Skeletal muscle satellite cell (primary cell): Measurements from ENCODE around the gene FBXW9. TPM values are rescaled to one million over a fixed set of nuclear protein-coding genes. Genes with fewer than 3 reads are reported as not detected.
"Not testable (repeated sequence)": the region's sequence is repeated elsewhere in the genome, so short reads cannot be mapped to it uniquely, and the experiment has no call there.

ENCODE experiments used
- H3K27me3 ChIP-seq: 2 replicates; pipeline ENCODE4 v1.7.0; 2013; ENCODE audit warnings: low read length; ENCODE audit not compliant: control insufficient read depth, insufficient read depth
- H3K36me3 ChIP-seq: 2 replicates; pipeline ENCODE4 v1.7.0; 2013; ENCODE audit warnings: mild to moderate bottlenecking, control low read depth, low read length; ENCODE audit not compliant: insufficient read depth
- H3K4me1 ChIP-seq: 2 replicates; pipeline ENCODE4 v1.7.0; 2013; ENCODE audit warnings: low read length; ENCODE audit not compliant: control insufficient read depth, insufficient read depth
- H3K4me2 ChIP-seq: 2 replicates; pipeline ENCODE4 v1.7.0; 2013; ENCODE audit warnings: mild to moderate bottlenecking, low read length
- H3K4me3 ChIP-seq: 2 replicates; pipeline ENCODE4 v1.7.0; 2013; ENCODE audit warnings: low read length
- H3K9ac ChIP-seq: 2 replicates; pipeline ENCODE4 v1.7.0; 2013; ENCODE audit warnings: mild to moderate bottlenecking, low read depth, low read length, moderate library complexity
- H3K9me3 ChIP-seq: replicated peaks from 2 replicates; pipeline ENCODE4 v1.7.0; 2013; ENCODE audit warnings: mild to moderate bottlenecking, control low read depth, low read length
- total RNA-seq: library from RNA; depleted of rRNA; stranded (reverse); fragments of >200 nt; gene quantifications from 2 replicates; pipeline ENCODE4 v1.2.3, GENCODE V29; 2012; rRNA removed

The FBXW9 gene
- 16.4 and 17.2 TPM in 2 replicates for total RNA-seq

DNA sequence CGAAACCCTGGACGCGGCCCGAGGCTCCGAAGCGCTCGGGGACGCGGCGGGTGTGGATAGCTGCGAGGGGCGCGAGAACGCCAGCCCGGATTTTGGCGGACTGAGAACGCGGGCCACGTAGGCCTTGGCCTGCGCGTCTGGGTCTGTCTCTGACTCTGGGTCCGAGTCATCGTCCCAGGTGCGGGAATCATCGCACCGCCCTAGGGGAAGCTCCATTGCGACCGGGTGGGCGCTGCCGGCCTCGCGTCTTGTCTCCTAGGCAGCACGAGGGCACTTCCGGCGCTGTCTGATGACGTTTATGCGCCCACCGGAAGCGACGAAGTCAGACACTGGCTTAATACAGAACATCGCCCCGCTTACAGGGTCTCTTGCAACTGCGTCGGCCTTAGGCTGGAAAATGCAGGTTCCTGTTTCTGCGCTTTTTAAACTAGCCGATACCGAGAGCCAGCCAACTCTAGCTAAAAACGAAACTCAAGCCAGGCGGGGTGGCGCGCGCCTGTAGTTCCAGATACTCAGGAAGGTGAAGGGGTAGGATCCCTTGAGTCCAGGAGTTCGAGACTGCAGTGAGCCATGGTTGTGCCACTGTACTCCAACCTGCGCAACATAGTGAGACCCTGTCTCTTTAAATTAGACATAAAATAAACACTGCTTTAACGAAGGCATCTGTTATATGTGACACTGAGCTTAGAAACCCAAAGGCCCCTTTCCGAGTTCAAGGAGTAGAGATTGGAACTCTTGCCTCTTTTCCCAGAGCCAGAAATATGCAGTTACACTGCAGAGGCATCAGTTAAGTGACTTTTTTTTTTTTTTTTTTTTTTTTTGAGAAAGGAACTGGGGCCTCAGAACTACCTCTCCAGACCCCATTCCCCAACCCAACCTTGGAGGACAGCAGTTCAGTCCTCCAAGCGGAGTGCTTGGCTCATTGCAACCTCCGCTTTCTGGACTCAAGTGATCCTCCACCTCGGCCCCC, at the start of gene FBXW9:
Gene FBXW9 (minus strand): TSS at position 266 of the 970 bp plus-strand sequence. CDS start 50 bp downstream, at position 216.
- Histone ChIP-seq H3K4me3 (peak within 1 kb of the TSS; percentile 86), H3K4me2 (peak within 1 kb of the TSS; percentile 90), H3K9ac (peak within 1 kb of the TSS; percentile 82), H3K4me1 (peaks cover 14% of the 10 kb centered on the region), H3K36me3 (peaks cover 33% of the 10 kb centered on the region), H3K9me3 (no peaks in the 10 kb centered on the region), H3K27me3 (no peaks in the 10 kb centered on the region)

DNA sequence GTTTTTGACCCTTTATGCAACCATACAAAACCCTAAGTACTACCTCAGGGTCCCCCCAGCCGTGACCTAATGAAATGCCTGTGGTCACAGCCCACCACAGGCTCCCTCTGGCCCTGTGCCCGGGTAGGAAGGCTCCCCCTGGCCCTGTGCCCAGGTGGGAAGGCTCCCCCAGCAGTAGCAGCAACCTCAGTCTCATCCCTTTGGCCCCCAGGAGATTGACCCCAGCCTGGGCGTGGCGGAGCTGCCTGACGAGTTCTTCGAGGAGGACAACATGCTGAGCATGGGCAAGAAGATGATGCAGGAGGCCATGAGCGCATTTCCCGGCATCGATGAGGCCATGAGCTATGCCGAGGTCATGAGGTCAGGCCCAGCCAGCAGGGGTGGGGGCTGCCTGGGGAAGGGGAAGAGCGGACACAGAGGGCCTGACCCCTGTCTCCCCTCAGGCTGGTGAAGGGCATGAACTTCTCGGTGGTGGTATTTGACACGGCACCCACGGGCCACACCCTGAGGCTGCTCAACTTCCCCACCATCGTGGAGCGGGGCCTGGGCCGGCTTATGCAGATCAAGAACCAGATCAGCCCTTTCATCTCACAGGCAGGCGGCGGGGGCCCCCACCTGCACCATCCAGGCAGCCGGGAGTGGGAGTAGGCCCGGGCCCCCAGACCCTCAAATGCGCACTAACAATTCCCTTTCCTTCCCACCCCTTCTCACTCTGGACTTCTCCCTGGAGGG, 48.9 kb upstream of the FBXW9 start:
- Histone ChIP-seq H3K36me3 (peaks cover 34% of the 10 kb centered on the region), H3K4me2 (no peak overlapping the region), H3K9ac (no peak overlapping the region), H3K27me3 (no peaks in the 10 kb centered on the region), H3K4me1 (peaks cover 13% of the 10 kb centered on the region), H3K9me3 (no peaks in the 10 kb centered on the region), H3K4me3 (no peak overlapping the region)

DNA sequence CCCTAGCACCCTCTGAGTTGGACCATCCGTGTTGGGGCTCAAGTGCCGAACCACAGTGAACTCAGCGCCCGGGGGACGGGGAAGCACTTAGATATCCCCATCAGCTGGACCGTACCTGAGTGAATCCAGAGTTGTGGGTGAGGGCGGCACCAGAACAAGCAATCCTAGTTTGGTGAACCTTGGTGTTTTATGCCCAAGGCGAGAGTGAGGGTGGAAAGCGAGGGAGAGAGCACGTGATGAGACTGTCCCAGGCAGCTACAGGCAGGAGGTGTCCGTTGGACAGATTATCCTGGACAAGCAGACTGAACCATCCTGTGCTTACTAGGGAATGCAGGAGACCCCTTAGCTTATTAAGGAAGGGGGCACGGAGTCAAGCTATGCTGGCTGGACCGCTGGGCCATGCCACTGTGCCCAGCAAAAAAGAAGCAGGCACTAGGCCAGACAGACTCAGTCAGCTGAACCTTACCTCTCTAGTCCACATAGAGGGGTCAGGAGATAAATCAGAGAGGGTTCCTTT, 41.5 kb upstream of the FBXW9 start:
- H3K9ac ChIP-seq = peak overlapping the region; percentile 88
- peaks cover 15% of the 10 kb centered on the region for H3K4me1 ChIP-seq
- peak overlapping the region; percentile 86 for H3K4me3 ChIP-seq
- H3K27me3 ChIP-seq = no peaks in the 10 kb centered on the region
- H3K4me2 ChIP-seq = peak overlapping the region; percentile 99
- H3K9me3 ChIP-seq = no peaks in the 10 kb centered on the region
- H3K36me3 ChIP-seq = peaks cover 18% of the 10 kb centered on the region

DNA sequence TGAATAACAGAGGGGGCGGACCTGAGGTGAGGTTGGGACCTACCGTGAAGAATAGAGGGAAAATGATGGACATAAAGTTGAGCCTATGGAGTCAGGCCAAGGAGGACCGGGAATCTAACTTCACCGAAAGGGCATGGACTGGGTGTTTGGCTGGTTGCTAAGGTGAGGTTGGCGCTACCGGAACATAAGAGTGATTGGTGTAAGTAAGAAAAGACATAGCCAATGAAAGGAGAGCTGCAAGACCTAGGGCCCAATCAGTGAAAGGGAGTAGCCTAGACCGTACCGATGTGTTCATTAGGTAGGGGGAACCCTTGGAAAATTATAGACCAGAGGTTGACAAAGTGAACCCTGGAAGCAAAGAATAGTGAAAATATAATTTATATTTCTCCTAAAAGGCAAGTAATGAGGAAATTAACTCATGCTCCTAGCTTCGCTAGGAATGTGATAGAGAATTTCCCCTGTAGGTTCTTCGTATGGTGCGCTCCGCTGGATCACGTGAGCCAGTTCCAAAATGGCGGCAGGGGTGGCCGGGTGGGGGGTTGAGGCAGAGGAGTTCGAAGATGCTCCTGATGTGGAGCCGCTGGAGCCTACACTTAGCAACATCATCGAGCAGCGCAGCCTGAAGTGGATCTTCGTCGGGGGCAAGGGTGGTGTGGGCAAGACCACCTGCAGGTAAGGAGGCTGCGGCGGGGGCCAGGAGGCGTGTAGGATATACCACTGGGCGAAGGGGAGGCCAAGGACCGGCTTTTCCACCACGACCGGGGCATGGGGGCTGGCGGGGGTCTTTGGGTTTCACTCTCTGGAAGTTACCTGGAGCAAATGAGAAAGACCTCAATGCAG, 40.8 kb upstream of the FBXW9 start, which contains the start of gene GET3:
Gene GET3 (plus strand): TSS at position 503 of the 840 bp plus-strand sequence. CDS start 9 bp downstream, at position 512.
- H3K4me1 ChIP-seq = peaks cover 20% of the 10 kb centered on the region

GRCh38 chr19:12733369-12734214, 37.2 kb upstream of the FBXW9 start:
- no peaks in the 10 kb centered on the region for H3K27me3 ChIP-seq
- peak overlapping the region; percentile 100 for H3K9ac ChIP-seq
- peaks cover 28% of the 10 kb centered on the region for H3K4me1 ChIP-seq
- H3K4me3 ChIP-seq = peak overlapping the region; percentile 81
- H3K36me3 ChIP-seq = peaks cover 30% of the 10 kb centered on the region
- H3K9me3 ChIP-seq = no peaks in the 10 kb centered on the region
- peak overlapping the region; percentile 96 for H3K4me2 ChIP-seq

More for the DNA sequence above, 40.8 kb upstream of the FBXW9 start, which contains the start of gene GET3:
- no peaks in the 10 kb centered on the region for H3K27me3 ChIP-seq
- H3K9ac ChIP-seq = peak within 1 kb of the TSS; percentile 88
- H3K4me2 ChIP-seq = peak within 1 kb of the TSS; percentile 99
- peaks cover 18% of the 10 kb centered on the region for H3K36me3 ChIP-seq
- peak within 1 kb of the TSS; percentile 86 for H3K4me3 ChIP-seq
- no peaks in the 10 kb centered on the region for H3K9me3 ChIP-seq

DNA sequence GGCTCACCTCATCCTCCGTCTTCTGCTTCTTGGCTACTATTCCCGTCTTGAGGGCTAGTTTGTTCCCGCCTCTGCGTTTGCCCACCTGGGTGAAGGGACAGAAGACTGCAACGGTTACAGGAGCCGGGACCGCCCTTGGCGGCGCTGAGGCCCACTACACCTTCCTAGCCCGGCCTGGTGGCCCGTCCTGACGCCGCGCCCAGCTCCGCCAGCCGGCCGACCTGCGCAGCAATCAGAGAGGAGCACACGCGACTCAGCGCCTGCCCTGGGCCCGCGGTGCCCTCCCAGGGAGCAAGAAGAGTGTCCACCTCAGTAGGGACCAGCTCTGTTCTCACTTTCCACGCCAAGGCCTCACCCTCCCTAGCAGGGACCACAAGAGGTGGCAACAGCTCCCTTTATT, 34.9 kb upstream of the FBXW9 start:
- peaks cover 17% of the 10 kb centered on the region for H3K4me1 ChIP-seq
- peaks cover 42% of the 10 kb centered on the region for H3K36me3 ChIP-seq
- H3K9ac ChIP-seq = no peak overlapping the region
- no peaks in the 10 kb centered on the region for H3K27me3 ChIP-seq
- H3K9me3 ChIP-seq = no peaks in the 10 kb centered on the region
- no peak overlapping the region for H3K4me2 ChIP-seq
- no peak overlapping the region for H3K4me3 ChIP-seq

DNA sequence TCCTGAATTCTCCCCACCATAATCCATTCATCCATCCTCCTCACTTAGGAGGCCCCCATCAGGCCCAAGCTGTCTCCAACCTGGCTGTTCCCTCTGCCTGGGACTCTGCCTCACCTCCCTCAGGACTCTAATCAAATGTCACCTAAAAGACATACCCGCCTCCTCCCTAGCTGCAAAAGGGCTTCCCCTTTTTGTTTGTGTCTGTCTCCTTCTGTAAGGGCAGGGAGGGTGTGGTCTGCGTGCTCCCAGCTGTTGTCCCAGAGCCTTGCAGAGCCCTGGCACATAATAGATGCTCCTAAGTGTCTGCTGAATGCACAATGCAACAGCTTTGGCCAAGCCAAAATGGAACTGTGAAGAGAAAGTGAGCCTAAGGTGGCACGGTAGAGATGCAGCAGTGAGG, 33.6 kb upstream of the FBXW9 start:
- H3K9ac ChIP-seq = no peak overlapping the region
- H3K4me1 ChIP-seq = peaks cover 17% of the 10 kb centered on the region
- H3K27me3 ChIP-seq = no peaks in the 10 kb centered on the region
- H3K9me3 ChIP-seq = no peaks in the 10 kb centered on the region
- H3K4me2 ChIP-seq = no peak overlapping the region
- H3K4me3 ChIP-seq = no peak overlapping the region
- H3K36me3 ChIP-seq = peaks cover 42% of the 10 kb centered on the region

DNA sequence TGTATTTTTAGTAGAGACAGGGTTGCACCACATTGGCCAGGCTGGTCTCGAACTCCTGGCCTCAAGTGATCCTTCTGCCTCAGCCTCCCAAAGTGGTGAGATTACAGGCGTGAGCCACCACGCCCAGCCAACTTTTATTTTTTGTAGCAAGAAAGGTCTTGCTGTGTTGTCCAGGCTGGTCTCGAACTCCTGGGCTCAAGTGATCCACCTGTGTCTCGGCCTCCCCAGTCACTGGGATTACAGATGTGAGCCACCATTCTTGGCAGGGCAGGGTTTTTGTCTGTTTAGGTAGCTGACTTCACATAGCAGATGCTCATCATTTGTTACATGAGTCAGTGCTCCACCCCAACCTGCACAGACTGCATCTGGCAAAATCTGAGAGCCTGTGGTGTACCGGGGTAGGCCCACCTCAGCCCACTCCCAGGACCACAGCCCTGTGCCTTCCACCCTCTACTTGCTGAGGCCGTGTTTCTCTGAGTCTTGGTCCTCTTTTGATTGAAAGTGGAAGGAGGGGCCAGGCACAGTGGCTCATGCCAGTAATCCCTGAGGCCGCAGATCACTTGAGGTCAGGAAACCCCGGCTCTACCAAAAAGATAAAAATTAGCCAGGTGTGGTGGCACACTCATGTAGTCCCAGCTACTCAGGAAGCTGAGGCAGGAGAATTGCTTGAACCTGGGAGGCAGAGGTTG, 31.5 kb upstream of the FBXW9 start:
- H3K27me3 ChIP-seq = no peaks in the 10 kb centered on the region
- H3K9ac ChIP-seq = no peak overlapping the region
- no peak overlapping the region for H3K4me2 ChIP-seq
- H3K9me3 ChIP-seq = no peaks in the 10 kb centered on the region
- H3K4me1 ChIP-seq = peaks cover 18% of the 10 kb centered on the region
- H3K4me3 ChIP-seq = no peak overlapping the region
- peaks cover 42% of the 10 kb centered on the region for H3K36me3 ChIP-seq

DNA sequence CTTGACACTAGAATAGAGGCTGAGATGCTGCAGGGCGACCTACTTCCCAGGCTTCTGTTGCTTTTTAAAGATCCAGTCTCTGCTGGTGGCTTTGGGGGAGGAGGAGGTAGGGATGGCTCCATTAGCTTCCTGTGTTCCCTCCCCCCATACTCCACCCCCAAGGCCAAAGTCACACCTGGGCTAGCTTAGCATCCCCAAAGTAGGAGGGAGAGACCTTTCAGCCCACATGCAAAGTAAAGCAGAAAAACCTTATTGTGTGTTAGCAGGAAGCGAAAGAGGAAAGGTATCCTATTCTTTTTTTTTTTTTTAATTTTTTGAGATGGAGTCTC, 30.5 kb upstream of the FBXW9 start:
- Histone ChIP-seq H3K9ac (no peak overlapping the region), H3K27me3 (no peaks in the 10 kb centered on the region), H3K36me3 (peaks cover 42% of the 10 kb centered on the region), H3K4me1 (peaks cover 11% of the 10 kb centered on the region), H3K4me3 (no peak overlapping the region), H3K9me3 (no peaks in the 10 kb centered on the region), H3K4me2 (no peak overlapping the region)

GRCh38 chr19:12725612-12726011, 29.2 kb upstream of the FBXW9 start:
- not testable (repeated sequence) for H3K4me3 ChIP-seq, H3K27me3 ChIP-seq, H3K9ac ChIP-seq, H3K9me3 ChIP-seq, H3K4me1 ChIP-seq, H3K4me2 ChIP-seq
- H3K36me3 ChIP-seq = peaks cover 34% of the 10 kb centered on the region
